Parathyroid adenoma (tissue), 2 donors: ENCODE results near the gene BRINP2.

Source experiments
- H2AFZ ChIP-seq: fragments of 300-600 bp; sonication (generic); one replicate; pipeline ENCODE4 v1.7.0; 2017; ENCODE audit warnings: antibody characterized with exemption, mild to moderate bottlenecking
- H3K27ac ChIP-seq: fragments of 300-600 bp; sonication (generic); one replicate; pipeline ENCODE4 v1.7.0; 2017
- H3K27me3 ChIP-seq: fragments of 300-600 bp; sonication (generic); one replicate; pipeline ENCODE4 v1.7.0; 2017; ENCODE audit warnings: low read length; ENCODE audit not compliant: control insufficient read depth, insufficient read depth
- H3K36me3 ChIP-seq: fragments of 300-600 bp; sonication (generic); one replicate; pipeline ENCODE4 v1.7.0; 2017; ENCODE audit warnings: low read length; ENCODE audit not compliant: control insufficient read depth, insufficient read depth
- H3K4me1 ChIP-seq: fragments of 300-600 bp; sonication (generic); one replicate; pipeline ENCODE4 v1.7.0; 2017; ENCODE audit warnings: control low read depth
- H3K4me2 ChIP-seq: fragments of 300-600 bp; sonication (generic); one replicate; pipeline ENCODE4 v1.7.0; 2017; ENCODE audit warnings: low read length
- H3K4me3 ChIP-seq: fragments of 300-600 bp; sonication (generic); one replicate; pipeline ENCODE4 v1.7.0; 2017; ENCODE audit warnings: low read depth, low read length
- H3K79me2 ChIP-seq: fragments of 300-600 bp; sonication (generic); one replicate; pipeline ENCODE4 v1.7.0; 2017; ENCODE audit warnings: control low read depth
- H3K9ac ChIP-seq: fragments of 300-600 bp; sonication (generic); one replicate; pipeline ENCODE4 v1.7.0; 2017; ENCODE audit warnings: mild to moderate bottlenecking
- H3K9me3 ChIP-seq: fragments of 300-600 bp; sonication (generic); one replicate; pipeline ENCODE4 v1.7.0; 2017; ENCODE audit warnings: low read length; ENCODE audit not compliant: control insufficient read depth
- TF ChIP-seq, protein P1 (sequence below): fragments of 300-600 bp; sonication (generic); IDR thresholded peaks from one replicate; pipeline ENCODE4 v1.7.0; 2017; ENCODE audit warnings: antibody characterized with exemption, mild to moderate bottlenecking
- donor health status: primary hyperparathyroidism.

BRINP2 gene

DNA sequence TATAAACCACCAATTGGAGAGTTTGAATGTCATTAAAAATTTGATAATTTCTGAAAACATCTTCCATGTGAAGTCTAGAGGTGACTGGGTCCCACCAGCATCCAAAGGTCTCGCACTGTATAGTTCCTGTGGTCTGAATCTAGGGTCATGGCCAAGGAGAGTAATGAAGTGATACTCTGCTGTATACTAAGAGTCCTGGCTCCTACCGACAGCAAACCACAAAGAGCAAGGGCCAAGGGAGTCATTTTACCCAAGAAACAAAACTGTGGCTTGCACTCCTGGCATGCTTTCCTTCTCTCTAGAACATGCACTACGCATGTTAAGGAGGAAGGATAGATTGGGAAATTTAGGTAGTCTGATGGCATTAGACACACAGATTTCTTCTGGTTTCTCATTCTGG lies 115.6 kb downstream of the BRINP2 start:
- TF ChIP-seq, protein P1, sequence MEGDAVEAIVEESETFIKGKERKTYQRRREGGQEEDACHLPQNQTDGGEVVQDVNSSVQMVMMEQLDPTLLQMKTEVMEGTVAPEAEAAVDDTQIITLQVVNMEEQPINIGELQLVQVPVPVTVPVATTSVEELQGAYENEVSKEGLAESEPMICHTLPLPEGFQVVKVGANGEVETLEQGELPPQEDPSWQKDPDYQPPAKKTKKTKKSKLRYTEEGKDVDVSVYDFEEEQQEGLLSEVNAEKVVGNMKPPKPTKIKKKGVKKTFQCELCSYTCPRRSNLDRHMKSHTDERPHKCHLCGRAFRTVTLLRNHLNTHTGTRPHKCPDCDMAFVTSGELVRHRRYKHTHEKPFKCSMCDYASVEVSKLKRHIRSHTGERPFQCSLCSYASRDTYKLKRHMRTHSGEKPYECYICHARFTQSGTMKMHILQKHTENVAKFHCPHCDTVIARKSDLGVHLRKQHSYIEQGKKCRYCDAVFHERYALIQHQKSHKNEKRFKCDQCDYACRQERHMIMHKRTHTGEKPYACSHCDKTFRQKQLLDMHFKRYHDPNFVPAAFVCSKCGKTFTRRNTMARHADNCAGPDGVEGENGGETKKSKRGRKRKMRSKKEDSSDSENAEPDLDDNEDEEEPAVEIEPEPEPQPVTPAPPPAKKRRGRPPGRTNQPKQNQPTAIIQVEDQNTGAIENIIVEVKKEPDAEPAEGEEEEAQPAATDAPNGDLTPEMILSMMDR: no peak

DNA sequence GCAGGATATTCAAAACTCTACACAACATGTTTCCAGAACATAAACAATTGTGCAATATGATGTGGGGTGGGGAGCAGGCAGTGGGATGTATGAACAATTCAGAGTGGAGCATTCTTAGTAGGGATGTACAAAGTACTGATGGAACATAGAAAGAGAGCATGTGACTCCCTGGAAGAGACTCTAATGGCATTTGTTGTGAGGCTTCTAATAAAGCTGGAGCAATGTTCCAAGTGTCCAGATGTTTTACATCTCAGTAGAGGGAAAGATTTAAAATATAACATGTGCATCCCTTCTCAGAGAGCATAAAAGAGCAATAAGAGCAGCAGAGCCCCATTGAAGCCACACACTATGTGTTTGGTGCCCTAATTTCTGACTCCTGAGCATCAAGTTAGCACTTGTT lies 116.5 kb downstream of the BRINP2 start:
- Histone ChIP-seq H3K27ac (no peak overlapping the region), H3K79me2 (no peaks in the 10 kb centered on the region), H3K27me3 (no peaks in the 10 kb centered on the region), H3K4me2 (no peak overlapping the region), H2AFZ (no peak overlapping the region), H3K9ac (no peak overlapping the region), H3K4me3 (no peak overlapping the region), H3K4me1 (no peaks in the 10 kb centered on the region), H3K9me3 (no peaks in the 10 kb centered on the region), H3K36me3 (no peaks in the 10 kb centered on the region)
- TF ChIP-seq, protein P1: no peak

More for the DNA sequence above, 115.6 kb downstream of the BRINP2 start:
- H3K9ac ChIP-seq: no peak overlapping the region
- no peaks in the 10 kb centered on the region for H3K27me3 ChIP-seq
- H3K27ac ChIP-seq: no peak overlapping the region
- no peaks in the 10 kb centered on the region for H3K36me3 ChIP-seq
- no peaks in the 10 kb centered on the region for H3K79me2 ChIP-seq
- no peak overlapping the region for H3K4me3 ChIP-seq
- no peaks in the 10 kb centered on the region for H3K9me3 ChIP-seq
- no peaks in the 10 kb centered on the region for H3K4me1 ChIP-seq
- H3K4me2 ChIP-seq: no peak overlapping the region
- no peak overlapping the region for H2AFZ ChIP-seq

DNA sequence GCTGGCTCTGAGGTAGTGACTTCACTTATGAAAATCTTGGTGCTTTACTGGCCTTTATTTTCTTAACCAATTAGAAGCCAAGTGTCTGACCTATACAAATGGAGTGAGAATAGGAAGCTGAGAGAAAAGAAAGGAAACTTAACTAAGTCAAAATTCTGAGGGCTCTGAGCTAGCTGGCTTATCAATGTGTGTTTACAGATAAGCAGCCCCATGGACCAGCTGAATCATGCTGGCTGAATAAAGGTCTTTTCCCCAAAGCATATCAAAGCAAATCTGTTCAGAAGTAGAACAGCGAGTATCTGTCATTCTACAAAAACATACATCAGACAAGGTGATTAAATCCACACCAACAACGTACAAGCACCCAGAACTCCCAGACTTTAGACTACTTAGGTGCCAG lies 117.2 kb downstream of the BRINP2 start:
- H3K27ac ChIP-seq: no peak overlapping the region
- H3K27me3 ChIP-seq: no peaks in the 10 kb centered on the region
- H3K4me3 ChIP-seq: no peak overlapping the region
- H3K4me2 ChIP-seq: no peak overlapping the region
- H2AFZ ChIP-seq: no peak overlapping the region
- no peaks in the 10 kb centered on the region for H3K4me1 ChIP-seq
- no peaks in the 10 kb centered on the region for H3K36me3 ChIP-seq
- no peak overlapping the region for H3K9ac ChIP-seq
- no peaks in the 10 kb centered on the region for H3K79me2 ChIP-seq
- H3K9me3 ChIP-seq: no peaks in the 10 kb centered on the region
- TF ChIP-seq, protein P1: no peak

- Histone ChIP-seq H2AFZ (no peak overlapping the region), H3K27ac (no peak overlapping the region), H3K9me3 (no peaks in the 10 kb centered on the region), H3K27me3 (no peaks in the 10 kb centered on the region), H3K4me1 (no peaks in the 10 kb centered on the region), H3K4me3 (no peak overlapping the region), H3K36me3 (no peaks in the 10 kb centered on the region), H3K9ac (no peak overlapping the region), H3K4me2 (no peak overlapping the region), H3K79me2 (no peaks in the 10 kb centered on the region)
- TF ChIP-seq, protein P1: no peak
Observed at GRCh38 chr1:177289532-177289931, 118.8 kb downstream of the BRINP2 start.

- H3K9ac ChIP-seq: no peak overlapping the region
- H3K27me3 ChIP-seq: no peaks in the 10 kb centered on the region
- H3K4me2 ChIP-seq: no peak overlapping the region
- no peak overlapping the region for H3K27ac ChIP-seq
- H3K9me3 ChIP-seq: no peaks in the 10 kb centered on the region
- no peaks in the 10 kb centered on the region for H3K36me3 ChIP-seq
- no peaks in the 10 kb centered on the region for H3K79me2 ChIP-seq
- H3K4me3 ChIP-seq: no peak overlapping the region
- no peaks in the 10 kb centered on the region for H3K4me1 ChIP-seq
- TF ChIP-seq, protein P1: no peak
- no peak overlapping the region for H2AFZ ChIP-seq
Observed at GRCh38 chr1:177300431-177300830, 129.7 kb downstream of the BRINP2 start.
